HG03139 (cell line): ENCODE measurements around the gene IER3.

Source experiments
- ATAC-seq: cut with Tn5 transposase; IDR thresholded peaks from one replicate; pipeline ENCODE4 v1.9.1; 2021; ENCODE audit not compliant: unreplicated experiment

Gene IER3

GRCh38 chr6:30744054-30744805 lies at the start of gene IER3:
Gene IER3, minus strand, starts transcription at chr6:30744547. Its CDS starts 29 bp downstream, at chr6:30744518.
- no peak for ATAC-seq

GRCh38 chr6:30793521-30794194 lies 49.3 kb upstream of the IER3 start:
- ATAC-seq = no peak

- no peak for ATAC-seq
These were observed 48.4 kb upstream of the IER3 start for GRCh38 chr6:30792786-30793185.

- no peak for ATAC-seq
These were observed 46.5 kb upstream of the IER3 start for GRCh38 chr6:30790724-30791383.

- no peak for ATAC-seq
These were observed 45.3 kb upstream of the IER3 start for GRCh38 chr6:30789606-30790005.

- no peak for ATAC-seq
These were observed 43.6 kb upstream of the IER3 start for GRCh38 chr6:30787954-30788353.

GRCh38 chr6:30782425-30783014 lies 38.2 kb upstream of the IER3 start:
- ATAC-seq = no peak

- ATAC-seq = no peak
These were observed 37.5 kb upstream of the IER3 start for GRCh38 chr6:30781743-30782424.

GRCh38 chr6:30781395-30781742 lies 37.0 kb upstream of the IER3 start:
- no peak for ATAC-seq

- ATAC-seq = no peak
These were observed 36.2 kb upstream of the IER3 start for GRCh38 chr6:30780642-30780920.

GRCh38 chr6:30779850-30780641 lies 35.7 kb upstream of the IER3 start:
- ATAC-seq = no peak

GRCh38 chr6:30778001-30778635 lies 33.8 kb upstream of the IER3 start:
- ATAC-seq = no peak

GRCh38 chr6:30777155-30777485 lies 32.8 kb upstream of the IER3 start:
- no peak for ATAC-seq

GRCh38 chr6:30776390-30777154 lies 32.2 kb upstream of the IER3 start:
- ATAC-seq = no peak

GRCh38 chr6:30775104-30775503 lies 30.8 kb upstream of the IER3 start:
- no peak for ATAC-seq

GRCh38 chr6:30774701-30775100 lies 30.4 kb upstream of the IER3 start:
- ATAC-seq = no peak

GRCh38 chr6:30770592-30770991 lies 26.2 kb upstream of the IER3 start:
- no peak for ATAC-seq

- no peak for ATAC-seq
These were observed 25.6 kb upstream of the IER3 start for GRCh38 chr6:30769853-30770524.
